Transverse colon (tissue), 3 donors: ENCODE results near the gene ARSD.
"Not testable (repeated sequence)": the region's sequence is repeated elsewhere in the genome, so short reads cannot be mapped to it uniquely, and the experiment has no call there.

ENCODE experiments used
- POLR2A ChIP-seq: fragments of 450-650 bp; IDR thresholded peaks from one replicate; pipeline ENCODE4 v1.6.1; 2016; ENCODE audit warnings: antibody characterized with exemption, mild to moderate bottlenecking, moderate library complexity
- TF ChIP-seq, protein P1 (sequence below), 5 experiments: fragments of 200-600 bp in 3 of 5; fragments of 450-650 bp in 2 of 5; sonication (generic) in 3 of 5; IDR thresholded peaks; 1 replicate in 2 of 5; 2 replicates in 3 of 5; pipeline ENCODE4 v1.5.1; 2016 to 2017; ENCODE audit warnings: antibody characterized with exemption in 5 of 5, inconsistent platforms in 3 of 5, mild to moderate bottlenecking in 2 of 5, moderate library complexity in 1 of 5

DNA sequence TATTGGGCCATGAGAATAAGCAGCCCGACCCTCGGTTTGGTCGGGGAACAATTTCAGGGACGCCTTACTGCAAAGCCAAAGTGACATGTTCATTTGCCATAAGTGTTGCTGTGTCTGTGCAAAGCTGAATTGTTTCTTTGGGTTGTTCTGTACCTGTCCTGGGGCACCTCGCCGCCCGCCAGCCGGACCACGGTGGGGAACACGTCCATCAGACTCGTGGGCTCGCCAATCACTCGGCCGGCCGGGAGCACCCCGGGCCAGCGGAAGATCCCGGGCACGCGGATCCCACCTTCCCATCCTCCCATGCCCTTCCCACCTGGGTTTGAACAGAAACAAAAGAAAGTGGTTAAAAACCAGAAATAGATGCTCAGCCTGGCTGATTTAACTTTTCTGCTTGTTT is 8.8 kb upstream of the ARSD start:
- not testable (repeated sequence) for TF ChIP-seq POLR2A
- TF ChIP-seq, protein P1, sequence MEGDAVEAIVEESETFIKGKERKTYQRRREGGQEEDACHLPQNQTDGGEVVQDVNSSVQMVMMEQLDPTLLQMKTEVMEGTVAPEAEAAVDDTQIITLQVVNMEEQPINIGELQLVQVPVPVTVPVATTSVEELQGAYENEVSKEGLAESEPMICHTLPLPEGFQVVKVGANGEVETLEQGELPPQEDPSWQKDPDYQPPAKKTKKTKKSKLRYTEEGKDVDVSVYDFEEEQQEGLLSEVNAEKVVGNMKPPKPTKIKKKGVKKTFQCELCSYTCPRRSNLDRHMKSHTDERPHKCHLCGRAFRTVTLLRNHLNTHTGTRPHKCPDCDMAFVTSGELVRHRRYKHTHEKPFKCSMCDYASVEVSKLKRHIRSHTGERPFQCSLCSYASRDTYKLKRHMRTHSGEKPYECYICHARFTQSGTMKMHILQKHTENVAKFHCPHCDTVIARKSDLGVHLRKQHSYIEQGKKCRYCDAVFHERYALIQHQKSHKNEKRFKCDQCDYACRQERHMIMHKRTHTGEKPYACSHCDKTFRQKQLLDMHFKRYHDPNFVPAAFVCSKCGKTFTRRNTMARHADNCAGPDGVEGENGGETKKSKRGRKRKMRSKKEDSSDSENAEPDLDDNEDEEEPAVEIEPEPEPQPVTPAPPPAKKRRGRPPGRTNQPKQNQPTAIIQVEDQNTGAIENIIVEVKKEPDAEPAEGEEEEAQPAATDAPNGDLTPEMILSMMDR (IDR thresholded peaks at IDR 0.05): not testable (repeated sequence)
